ENCODE results near the gene CYBC1.

DNA sequence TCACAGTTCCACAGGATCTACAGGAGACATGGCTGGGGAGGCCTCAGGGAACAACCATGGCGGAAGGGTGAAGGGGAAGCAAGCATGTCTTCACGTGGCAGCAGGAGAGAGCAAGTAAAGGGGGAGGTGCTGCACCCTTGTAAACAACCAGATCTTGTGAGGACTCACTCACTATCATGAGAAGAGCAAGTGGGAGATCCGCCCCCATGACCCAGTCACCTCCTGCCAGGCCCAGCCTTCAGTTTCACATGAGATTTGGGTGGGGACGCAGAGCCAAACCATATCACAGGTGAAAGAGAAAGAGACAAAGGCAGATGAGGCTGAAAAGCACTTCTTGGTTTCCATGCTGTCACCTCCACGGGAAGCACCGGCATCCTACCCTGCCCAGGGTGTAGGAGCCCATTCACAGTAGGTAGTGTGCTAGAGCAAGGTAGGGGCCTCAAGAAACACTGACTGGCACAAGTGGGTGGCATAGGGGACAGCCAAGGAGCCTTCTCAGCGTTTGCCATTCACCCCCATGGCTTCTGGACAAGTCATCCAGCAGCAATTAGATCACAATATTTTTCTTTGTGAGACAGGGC lies 14.6 kb upstream of the CYBC1 start:
- TF ChIP-seq, protein P1, sequence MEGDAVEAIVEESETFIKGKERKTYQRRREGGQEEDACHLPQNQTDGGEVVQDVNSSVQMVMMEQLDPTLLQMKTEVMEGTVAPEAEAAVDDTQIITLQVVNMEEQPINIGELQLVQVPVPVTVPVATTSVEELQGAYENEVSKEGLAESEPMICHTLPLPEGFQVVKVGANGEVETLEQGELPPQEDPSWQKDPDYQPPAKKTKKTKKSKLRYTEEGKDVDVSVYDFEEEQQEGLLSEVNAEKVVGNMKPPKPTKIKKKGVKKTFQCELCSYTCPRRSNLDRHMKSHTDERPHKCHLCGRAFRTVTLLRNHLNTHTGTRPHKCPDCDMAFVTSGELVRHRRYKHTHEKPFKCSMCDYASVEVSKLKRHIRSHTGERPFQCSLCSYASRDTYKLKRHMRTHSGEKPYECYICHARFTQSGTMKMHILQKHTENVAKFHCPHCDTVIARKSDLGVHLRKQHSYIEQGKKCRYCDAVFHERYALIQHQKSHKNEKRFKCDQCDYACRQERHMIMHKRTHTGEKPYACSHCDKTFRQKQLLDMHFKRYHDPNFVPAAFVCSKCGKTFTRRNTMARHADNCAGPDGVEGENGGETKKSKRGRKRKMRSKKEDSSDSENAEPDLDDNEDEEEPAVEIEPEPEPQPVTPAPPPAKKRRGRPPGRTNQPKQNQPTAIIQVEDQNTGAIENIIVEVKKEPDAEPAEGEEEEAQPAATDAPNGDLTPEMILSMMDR (conservative IDR thresholded peaks at IDR 0.05; ENCODE audit: low read length): no peak
- TF ChIP-seq EZH2phosphoT487 (IDR thresholded peaks at IDR 0.05; ENCODE audit: borderline replicate concordance): no peak
